ENCODE measurements around the gene TOR1AIP2.
"Not testable (repeated sequence)": the region's sequence is repeated elsewhere in the genome, so short reads cannot be mapped to it uniquely, and the experiment has no call there.

Gene TOR1AIP2

GRCh38 chr1:179805291-179806195 lies 72.1 kb downstream of the TOR1AIP2 start:
- no peak for DNase-seq

DNA sequence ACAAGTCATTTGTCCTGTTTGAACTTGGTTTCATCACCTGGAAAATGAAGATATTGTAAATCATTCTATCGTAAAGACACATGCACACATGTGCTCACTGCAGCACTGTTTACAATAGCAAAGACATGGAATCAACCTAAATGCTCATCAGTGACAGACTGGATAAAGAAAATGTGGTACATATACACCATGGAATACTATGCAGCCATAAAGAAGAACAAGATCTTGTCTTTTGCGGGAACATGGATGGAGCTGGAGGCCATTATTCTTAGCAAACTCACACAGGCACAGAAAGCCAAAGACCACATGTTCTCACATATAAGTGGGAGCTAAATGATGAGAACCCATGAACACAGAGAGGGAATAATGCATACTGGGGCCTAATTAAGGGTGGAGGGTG lies 73.2 kb downstream of the TOR1AIP2 start:
- DNase-seq, result not testable (repeated sequence)

- no peak for DNase-seq
Measured at GRCh38 chr1:179803918-179804317, 73.7 kb downstream of the TOR1AIP2 start.

GRCh38 chr1:179803104-179803503 lies 74.5 kb downstream of the TOR1AIP2 start:
- DNase-seq, result no peak

- no peak for DNase-seq
Measured at GRCh38 chr1:179800481-179800880, 77.1 kb downstream of the TOR1AIP2 start.

DNA sequence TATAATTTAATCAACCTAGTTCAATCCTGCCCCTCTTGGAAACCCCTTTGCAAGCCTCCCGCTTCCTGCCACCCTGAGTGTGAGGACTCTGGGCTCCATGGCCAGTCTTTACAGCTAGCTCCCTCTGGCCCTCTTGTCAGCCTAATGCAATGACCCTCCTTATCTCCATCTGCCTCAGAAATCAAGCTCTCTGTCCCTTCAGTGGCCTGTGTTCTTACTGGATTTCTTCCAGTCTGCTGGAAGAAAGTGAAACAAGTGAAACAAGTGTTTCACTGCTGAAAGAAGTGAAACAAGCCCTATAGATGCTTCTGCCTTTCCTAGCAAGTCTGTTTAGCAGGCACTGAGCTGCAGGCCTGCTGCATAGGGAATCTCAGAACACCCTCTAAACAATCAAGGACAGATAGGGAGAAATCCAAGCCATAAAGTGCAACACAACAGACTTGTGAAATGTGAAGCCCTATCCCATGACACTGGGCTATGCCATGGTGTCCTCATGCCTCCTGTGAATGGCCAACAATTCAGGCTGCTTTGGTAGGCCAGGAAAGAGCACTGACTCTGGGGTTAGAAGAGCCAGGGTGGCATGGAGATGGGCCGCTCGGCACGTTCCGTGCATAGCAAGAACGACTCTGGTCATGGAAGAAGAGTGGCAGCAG lies 78.6 kb downstream of the TOR1AIP2 start:
- DNase-seq, result no peak

GRCh38 chr1:179798213-179798863 lies 79.3 kb downstream of the TOR1AIP2 start:
- DNase-seq, result no peak

DNA sequence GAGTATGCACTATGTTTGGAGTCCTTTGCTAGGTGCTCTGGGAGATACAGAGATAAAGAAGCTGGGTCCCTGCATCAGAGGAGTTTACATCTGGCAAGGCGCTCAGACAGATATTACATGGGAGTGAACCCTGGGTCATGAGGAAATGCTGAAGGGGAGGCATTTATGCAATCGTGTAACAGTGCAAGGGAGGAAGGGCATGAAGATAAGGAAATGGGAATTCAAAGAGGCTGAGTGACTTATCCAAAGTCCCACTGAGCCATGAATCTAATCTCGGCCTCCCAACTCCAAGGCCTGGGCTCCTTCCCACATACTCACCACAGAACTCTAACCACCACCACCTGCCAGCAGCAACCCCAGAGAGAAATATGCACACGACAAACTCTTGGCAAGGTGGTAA lies 82.9 kb downstream of the TOR1AIP2 start:
- DNase-seq, result no peak

- no peak for DNase-seq
Measured at GRCh38 chr1:179794146-179794545, 83.5 kb downstream of the TOR1AIP2 start.

- no peak for DNase-seq
Measured at GRCh38 chr1:179793281-179793680, 84.3 kb downstream of the TOR1AIP2 start.

Measured in bone marrow (tissue), 2 donors.